IMR-90 (cell line): Measurements from ENCODE around the gene GNB5. TPM values are rescaled to one million over a fixed set of nuclear protein-coding genes. Genes with fewer than 3 reads are reported as not detected.

ENCODE experiments used
- MAFK ChIP-seq: IDR thresholded peaks from 2 replicates; pipeline ENCODE4 v1.6.1; 2012; ENCODE audit warnings: low read depth, low read length, improper control_type of control experiment
- polyA plus RNA-seq, 3 experiments: library from polyadenylated mRNA; depleted of rRNA; stranded (reverse); fragments of >200 nt; gene quantifications; 2 replicates each; pipeline ENCODE4 v1.2.3, GENCODE V29; 2012; ENCODE audit warnings: low replicate concordance in 1 of 3
- total RNA-seq: library from RNA; depleted of rRNA; stranded (reverse); fragments of >200 nt; gene quantifications from 2 replicates; pipeline ENCODE4 v1.2.3, GENCODE V29; 2012
- TF ChIP-seq, protein P1 (sequence below): fragments of 150-350 bp; IDR thresholded peaks from 2 replicates; pipeline ENCODE4 v1.6.1; 2016; ENCODE audit warnings: low read depth, mild to moderate bottlenecking, low read length, moderate library complexity, borderline replicate concordance

The GNB5 gene
- total and polyA plus RNA-seq, 2 of the 4 experiments (the other 2 are of a cell fraction): 27.7 to 33.2 TPM

DNA sequence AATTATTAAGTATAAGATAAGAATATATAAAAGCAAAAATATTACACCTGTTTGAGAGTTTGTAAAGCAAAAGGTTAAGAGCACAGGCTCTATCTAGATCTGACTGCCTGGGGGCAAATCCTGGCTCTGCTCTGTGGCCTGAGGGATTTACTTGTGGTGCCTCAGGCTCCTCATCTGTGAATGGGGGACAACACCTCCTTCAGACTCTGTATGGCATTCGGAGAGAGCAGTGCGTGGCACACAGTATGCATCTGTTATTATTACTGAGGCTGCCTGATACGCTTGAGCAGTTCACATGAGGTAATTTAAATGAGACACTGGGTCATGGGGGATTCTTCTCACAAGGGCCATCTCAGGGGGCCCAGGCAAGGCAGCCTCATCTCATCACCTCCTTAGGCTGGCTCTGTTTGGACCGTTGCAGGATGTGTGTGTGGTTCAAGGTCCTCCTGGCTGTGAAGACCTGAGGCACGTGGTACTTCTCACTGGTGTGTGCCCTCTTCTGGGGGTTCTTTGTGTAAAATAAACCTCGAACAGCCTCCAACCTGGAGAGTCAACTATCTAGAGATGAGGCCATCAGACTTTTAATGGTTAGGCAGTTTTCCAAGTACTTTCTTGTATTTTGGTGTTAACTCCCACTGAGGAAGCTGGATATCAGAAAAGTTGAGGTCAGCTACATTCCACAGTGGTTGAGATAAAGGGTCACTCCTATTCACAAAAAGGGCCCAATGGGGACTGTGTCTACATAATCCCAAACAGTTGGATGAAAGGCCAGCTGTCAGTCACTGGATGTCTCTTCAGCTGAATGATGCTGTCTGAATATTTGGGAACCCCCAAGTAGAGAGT, 9.0 kb downstream of the GNB5 start (continued):
- TF ChIP-seq, protein P1, sequence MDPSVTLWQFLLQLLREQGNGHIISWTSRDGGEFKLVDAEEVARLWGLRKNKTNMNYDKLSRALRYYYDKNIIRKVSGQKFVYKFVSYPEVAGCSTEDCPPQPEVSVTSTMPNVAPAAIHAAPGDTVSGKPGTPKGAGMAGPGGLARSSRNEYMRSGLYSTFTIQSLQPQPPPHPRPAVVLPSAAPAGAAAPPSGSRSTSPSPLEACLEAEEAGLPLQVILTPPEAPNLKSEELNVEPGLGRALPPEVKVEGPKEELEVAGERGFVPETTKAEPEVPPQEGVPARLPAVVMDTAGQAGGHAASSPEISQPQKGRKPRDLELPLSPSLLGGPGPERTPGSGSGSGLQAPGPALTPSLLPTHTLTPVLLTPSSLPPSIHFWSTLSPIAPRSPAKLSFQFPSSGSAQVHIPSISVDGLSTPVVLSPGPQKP: no peak
- no peak for TF ChIP-seq MAFK
